OCI-LY1 (cell line): ENCODE results near the gene MYOF.

Experiments
- EZH2 ChIP-seq: fragments of 200-600 bp; sonication (generic), shearing (Covaris generic); IDR thresholded peaks from 2 replicates; pipeline ENCODE4 v1.8.0; 2017; ENCODE audit warnings: borderline replicate concordance, mixed run types, mild to moderate bottlenecking, antibody characterized with exemption, low read length, moderate library complexity, mixed read lengths
- TF ChIP-seq, protein P1 (sequence below): fragments of 200-600 bp; sonication (generic), shearing (Covaris generic); IDR thresholded peaks from 2 replicates; pipeline ENCODE4 v1.5.1; 2017; ENCODE audit warnings: mild to moderate bottlenecking, antibody characterized with exemption, low read length, moderate library complexity, mixed read lengths

DNA sequence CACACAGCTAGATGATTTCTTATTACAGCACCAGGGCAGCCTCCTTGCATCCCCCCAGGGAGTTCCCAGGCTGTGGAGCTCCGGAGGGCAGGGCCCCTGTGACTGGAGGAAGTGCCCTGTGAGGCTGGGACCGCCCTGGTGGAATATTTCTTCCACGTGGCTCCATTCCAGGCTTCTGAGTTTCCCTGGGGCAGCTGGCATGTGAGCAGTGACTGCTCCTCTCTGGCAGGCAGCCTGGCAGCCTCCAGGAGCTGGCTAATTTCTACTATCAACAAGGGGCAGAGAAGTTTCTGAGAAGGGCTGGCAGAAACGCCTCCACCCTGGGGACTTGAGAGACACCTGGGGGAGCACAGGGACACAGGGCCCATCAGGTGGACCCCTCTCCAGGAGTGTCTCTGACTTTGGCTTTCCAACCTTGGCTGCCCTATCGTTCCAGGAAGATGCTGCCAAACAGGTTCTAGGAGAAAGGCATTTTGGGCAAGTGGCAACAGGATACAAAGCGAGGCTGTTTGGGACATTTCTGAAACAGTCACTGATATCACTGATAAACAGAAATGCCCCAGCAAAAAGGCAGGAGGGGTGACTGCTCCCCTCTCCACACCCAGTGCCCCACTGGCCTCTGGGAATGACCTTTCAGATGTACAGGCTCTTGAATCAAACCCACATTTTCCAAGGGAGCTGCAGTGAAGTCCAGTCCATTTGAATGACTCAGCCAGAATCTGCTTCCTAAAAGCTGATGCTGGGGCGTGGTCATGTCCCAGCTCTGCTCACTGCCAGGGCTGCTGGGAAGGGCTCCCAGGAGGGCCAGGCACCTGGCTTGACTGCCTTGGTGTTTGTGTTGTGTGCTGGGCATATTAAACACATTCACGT lies 16.1 kb downstream of the MYOF start:
- TF ChIP-seq, protein P1, sequence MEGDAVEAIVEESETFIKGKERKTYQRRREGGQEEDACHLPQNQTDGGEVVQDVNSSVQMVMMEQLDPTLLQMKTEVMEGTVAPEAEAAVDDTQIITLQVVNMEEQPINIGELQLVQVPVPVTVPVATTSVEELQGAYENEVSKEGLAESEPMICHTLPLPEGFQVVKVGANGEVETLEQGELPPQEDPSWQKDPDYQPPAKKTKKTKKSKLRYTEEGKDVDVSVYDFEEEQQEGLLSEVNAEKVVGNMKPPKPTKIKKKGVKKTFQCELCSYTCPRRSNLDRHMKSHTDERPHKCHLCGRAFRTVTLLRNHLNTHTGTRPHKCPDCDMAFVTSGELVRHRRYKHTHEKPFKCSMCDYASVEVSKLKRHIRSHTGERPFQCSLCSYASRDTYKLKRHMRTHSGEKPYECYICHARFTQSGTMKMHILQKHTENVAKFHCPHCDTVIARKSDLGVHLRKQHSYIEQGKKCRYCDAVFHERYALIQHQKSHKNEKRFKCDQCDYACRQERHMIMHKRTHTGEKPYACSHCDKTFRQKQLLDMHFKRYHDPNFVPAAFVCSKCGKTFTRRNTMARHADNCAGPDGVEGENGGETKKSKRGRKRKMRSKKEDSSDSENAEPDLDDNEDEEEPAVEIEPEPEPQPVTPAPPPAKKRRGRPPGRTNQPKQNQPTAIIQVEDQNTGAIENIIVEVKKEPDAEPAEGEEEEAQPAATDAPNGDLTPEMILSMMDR, result no peak
- no peak for TF ChIP-seq EZH2
